GM18526 (cell line): ENCODE measurements around the gene MINPP1.

Experiments
- POLR2A ChIP-seq: IDR thresholded peaks from 3 replicates; pipeline ENCODE4 v1.6.1; 2011; ENCODE audit not compliant: insufficient read length; ENCODE audit errors: extremely low read depth

Gene MINPP1

GRCh38 chr10:87560495-87561129 lies 55.9 kb downstream of the MINPP1 start:
- TF ChIP-seq POLR2A: no peak

GRCh38 chr10:87562750-87563149 lies 58.1 kb downstream of the MINPP1 start:
- no peak for TF ChIP-seq POLR2A

- no peak for TF ChIP-seq POLR2A
These were observed 60.3 kb downstream of the MINPP1 start for GRCh38 chr10:87565010-87565409.

- TF ChIP-seq POLR2A: no peak
These were observed 71.2 kb downstream of the MINPP1 start for GRCh38 chr10:87575851-87576250.

- no peak for TF ChIP-seq POLR2A
These were observed 73.6 kb downstream of the MINPP1 start for GRCh38 chr10:87578160-87578841.

GRCh38 chr10:87578842-87579401 lies 74.2 kb downstream of the MINPP1 start:
- TF ChIP-seq POLR2A: no peak

- TF ChIP-seq POLR2A: no peak
These were observed 74.9 kb downstream of the MINPP1 start for GRCh38 chr10:87579563-87579962.

- no peak for TF ChIP-seq POLR2A
These were observed 75.3 kb downstream of the MINPP1 start for GRCh38 chr10:87580016-87580415.

- no peak for TF ChIP-seq POLR2A
These were observed 81.1 kb downstream of the MINPP1 start for GRCh38 chr10:87585565-87586514.

- no peak for TF ChIP-seq POLR2A
These were observed 85.0 kb downstream of the MINPP1 start for GRCh38 chr10:87589645-87590051.

GRCh38 chr10:87590705-87591588 lies 86.3 kb downstream of the MINPP1 start:
- TF ChIP-seq POLR2A: no peak

GRCh38 chr10:87591589-87591886 lies 86.8 kb downstream of the MINPP1 start:
- no peak for TF ChIP-seq POLR2A

- no peak for TF ChIP-seq POLR2A
These were observed 89.0 kb downstream of the MINPP1 start for GRCh38 chr10:87593702-87594101.

- TF ChIP-seq POLR2A: no peak
These were observed 89.5 kb downstream of the MINPP1 start for GRCh38 chr10:87594181-87594580.

- no peak for TF ChIP-seq POLR2A
These were observed 90.2 kb downstream of the MINPP1 start for GRCh38 chr10:87594864-87595263.
